Uterus (tissue), 2 donors: ENCODE results near the gene TMEM50A.
"Not testable (repeated sequence)": the region's sequence is repeated elsewhere in the genome, so short reads cannot be mapped to it uniquely, and the experiment has no call there.

Experiments used
- CTCF ChIP-seq, 4 experiments: fragments of 200-600 bp in 2 of 4; fragments of 450-650 bp in 2 of 4; sonication (generic) in 2 of 4; IDR thresholded peaks; one replicate each; pipeline ENCODE4 v1.5.1; 2016 to 2019; ENCODE audit warnings: antibody characterized with exemption in 4 of 4, mild to moderate bottlenecking in 2 of 4, moderate library complexity in 1 of 4
- POLR2A ChIP-seq, 2 donors: fragments of 450-650 bp; IDR thresholded peaks; one replicate each; pipeline ENCODE4 v1.6.1; 2016; ENCODE audit warnings: antibody characterized with exemption in 2 of 2, mild to moderate bottlenecking in 1 of 2, moderate library complexity in 1 of 2

- not testable (repeated sequence) for TF ChIP-seq CTCF, POLR2A (IDR thresholded peaks at IDR 0.05)
These were observed 50.6 kb downstream of the TMEM50A start for GRCh38 chr1:25388691-25389090.
